K562 (cell line): ENCODE results near the gene SLC6A20.

Experiments used
- BRD4 ChIP-seq: fragments of 200-600 bp; sonication (generic); IDR thresholded peaks from 2 replicates; pipeline ENCODE4 v1.6.1; 2017; ENCODE audit warnings: inconsistent platforms
- CREBBP ChIP-seq: IDR thresholded peaks from one replicate; pipeline ENCODE4 v1.6.1; 2012; ENCODE audit warnings: low read depth, mild to moderate bottlenecking, control low read depth, inconsistent platforms, low read length
- CTCF ChIP-seq, 3 experiments: IDR thresholded peaks in 2 of 3; conservative IDR thresholded peaks in 1 of 3; 2 replicates each; pipeline ENCODE4 v1.5.1; 2011 to 2012; ENCODE audit warnings: low read length in 3 of 3, mild to moderate bottlenecking in 3 of 3, control low read depth in 2 of 3, improper control_type of control experiment in 1 of 3, inconsistent platforms in 1 of 3, low read depth in 1 of 3, mixed read lengths in 1 of 3, moderate library complexity in 1 of 3; ENCODE audit not compliant: insufficient read depth in 2 of 3
- EZH2 ChIP-seq: IDR thresholded peaks from 2 replicates; pipeline ENCODE4 v1.6.1; 2012; ENCODE audit warnings: low read depth, mild to moderate bottlenecking, inconsistent platforms, low read length, borderline replicate concordance
- GTF2F1 ChIP-seq: IDR thresholded peaks from 2 replicates; pipeline ENCODE4 v1.6.1; 2011; ENCODE audit warnings: low read depth, low read length, improper control_type of control experiment
- KDM1A ChIP-seq, 2 experiments: fragments of 450-650 bp; IDR thresholded peaks; 2 replicates each; pipeline ENCODE4 v1.6.1; 2016; ENCODE audit warnings: mild to moderate bottlenecking in 2 of 2
- RHOXF2B ChIP-seq: fragments of 250-450 bp; sonication (Bioruptor Pico); conservative IDR thresholded peaks from 2 replicates; pipeline ENCODE4 v1.5.1; 2021
- SREBF2 ChIP-seq: sonication (generic); formaldehyde crosslinking; IDR thresholded peaks from 2 replicates; pipeline ENCODE4 v1.4.0; 2020; ENCODE audit warnings: mild to moderate bottlenecking, missing genetic modification reagents
- TEAD4 ChIP-seq, 2 experiments: sonication (generic) in 1 of 2; formaldehyde crosslinking in 1 of 2; IDR thresholded peaks; 2 replicates each; pipeline versions ENCODE4 v1.6.1 to v1.8.0; 2012 to 2022; ENCODE audit warnings: borderline replicate concordance in 1 of 2, inconsistent platforms in 1 of 2, low read length in 1 of 2, mild to moderate bottlenecking in 1 of 2, missing genetic modification reagents in 1 of 2
- ZBTB26 ChIP-seq: fragments of 450-650 bp; formaldehyde crosslinking; IDR thresholded peaks from 2 replicates; pipeline ENCODE4 v1.4.0; 2022; ENCODE audit warnings: missing genetic modification characterization
- ZNF830 ChIP-seq: fragments of 250-450 bp; sonication (Bioruptor Pico); IDR thresholded peaks from 2 replicates; pipeline ENCODE4 v1.5.0; 2021; ENCODE audit warnings: mild to moderate bottlenecking
- TF ChIP-seq, protein P1 (sequence below): sonication (generic); formaldehyde crosslinking; IDR thresholded peaks from 2 replicates; pipeline ENCODE4 v1.8.0; 2022; ENCODE audit warnings: missing genetic modification reagents, mild to moderate bottlenecking, borderline replicate concordance
- TF ChIP-seq, protein P2 (sequence below): fragments of 250-450 bp; sonication (Bioruptor Pico); IDR thresholded peaks from 2 replicates; pipeline ENCODE4 v1.5.0; 2020; ENCODE audit warnings: mild to moderate bottlenecking, borderline replicate concordance
- TF ChIP-seq, protein P3 (sequence below), 2 experiments: fragments of 450-650 bp in 1 of 2; sonication (generic) in 1 of 2; formaldehyde crosslinking; conservative IDR thresholded peaks; 2 replicates each; pipeline versions ENCODE4 v1.4.0 to v1.8.1; 2020 to 2022; ENCODE audit warnings: mild to moderate bottlenecking in 1 of 2, missing genetic modification reagents in 1 of 2

DNA sequence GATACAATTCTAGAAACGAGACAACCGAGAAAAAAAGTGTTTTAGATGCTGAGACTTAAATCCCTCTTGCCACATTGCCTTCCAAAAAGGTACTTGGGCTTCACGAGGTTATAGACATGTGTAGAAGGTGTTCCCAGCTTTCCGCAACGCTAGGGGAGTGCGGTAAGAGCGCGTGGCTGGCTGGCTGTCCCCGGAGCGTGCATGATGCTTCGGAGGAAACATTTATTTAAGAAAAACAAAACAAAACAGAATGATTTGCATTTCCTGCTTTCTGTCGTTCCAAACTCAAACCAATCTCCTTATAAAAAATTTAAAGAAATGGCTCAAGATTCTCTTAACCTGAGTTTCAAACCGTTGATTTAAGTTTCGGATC is 841 bp downstream of the SLC6A20 start:
- no peak for TF ChIP-seq CTCF (IDR thresholded peaks at IDR 0.05 in 2 of 3, conservative IDR thresholded peaks at IDR 0.05 in 1 of 3; ENCODE audit: insufficient read depth in 2 of 3, low read depth in 1 of 3, low read length in 3 of 3)
- TF ChIP-seq RHOXF2B: no peak
- TF ChIP-seq, protein P1, sequence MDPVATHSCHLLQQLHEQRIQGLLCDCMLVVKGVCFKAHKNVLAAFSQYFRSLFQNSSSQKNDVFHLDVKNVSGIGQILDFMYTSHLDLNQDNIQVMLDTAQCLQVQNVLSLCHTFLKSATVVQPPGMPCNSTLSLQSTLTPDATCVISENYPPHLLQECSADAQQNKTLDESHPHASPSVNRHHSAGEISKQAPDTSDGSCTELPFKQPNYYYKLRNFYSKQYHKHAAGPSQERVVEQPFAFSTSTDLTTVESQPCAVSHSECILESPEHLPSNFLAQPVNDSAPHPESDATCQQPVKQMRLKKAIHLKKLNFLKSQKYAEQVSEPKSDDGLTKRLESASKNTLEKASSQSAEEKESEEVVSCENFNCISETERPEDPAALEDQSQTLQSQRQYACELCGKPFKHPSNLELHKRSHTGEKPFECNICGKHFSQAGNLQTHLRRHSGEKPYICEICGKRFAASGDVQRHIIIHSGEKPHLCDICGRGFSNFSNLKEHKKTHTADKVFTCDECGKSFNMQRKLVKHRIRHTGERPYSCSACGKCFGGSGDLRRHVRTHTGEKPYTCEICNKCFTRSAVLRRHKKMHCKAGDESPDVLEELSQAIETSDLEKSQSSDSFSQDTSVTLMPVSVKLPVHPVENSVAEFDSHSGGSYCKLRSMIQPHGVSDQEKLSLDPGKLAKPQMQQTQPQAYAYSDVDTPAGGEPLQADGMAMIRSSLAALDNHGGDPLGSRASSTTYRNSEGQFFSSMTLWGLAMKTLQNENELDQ (CRISPR knock-in tag): no peak
- no peak for TF ChIP-seq CREBBP
- TF ChIP-seq, protein P2, sequence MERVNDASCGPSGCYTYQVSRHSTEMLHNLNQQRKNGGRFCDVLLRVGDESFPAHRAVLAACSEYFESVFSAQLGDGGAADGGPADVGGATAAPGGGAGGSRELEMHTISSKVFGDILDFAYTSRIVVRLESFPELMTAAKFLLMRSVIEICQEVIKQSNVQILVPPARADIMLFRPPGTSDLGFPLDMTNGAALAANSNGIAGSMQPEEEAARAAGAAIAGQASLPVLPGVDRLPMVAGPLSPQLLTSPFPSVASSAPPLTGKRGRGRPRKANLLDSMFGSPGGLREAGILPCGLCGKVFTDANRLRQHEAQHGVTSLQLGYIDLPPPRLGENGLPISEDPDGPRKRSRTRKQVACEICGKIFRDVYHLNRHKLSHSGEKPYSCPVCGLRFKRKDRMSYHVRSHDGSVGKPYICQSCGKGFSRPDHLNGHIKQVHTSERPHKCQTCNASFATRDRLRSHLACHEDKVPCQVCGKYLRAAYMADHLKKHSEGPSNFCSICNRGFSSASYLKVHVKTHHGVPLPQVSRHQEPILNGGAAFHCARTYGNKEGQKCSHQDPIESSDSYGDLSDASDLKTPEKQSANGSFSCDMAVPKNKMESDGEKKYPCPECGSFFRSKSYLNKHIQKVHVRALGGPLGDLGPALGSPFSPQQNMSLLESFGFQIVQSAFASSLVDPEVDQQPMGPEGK: no peak
- no peak for TF ChIP-seq TEAD4 (IDR thresholded peaks at IDR 0.05; ENCODE audit: low read length)
- TF ChIP-seq TEAD4 (CRISPR knock-in tag; IDR thresholded peaks at IDR 0.05; ENCODE audit: borderline replicate concordance): no peak
- TF ChIP-seq EZH2: no peak
- TF ChIP-seq BRD4: no peak
- TF ChIP-seq ZBTB26 (CRISPR knock-in tag): no peak
- no peak for TF ChIP-seq KDM1A (IDR thresholded peaks at IDR 0.05)
- TF ChIP-seq ZNF830 (CRISPR knock-in tag): no peak
- TF ChIP-seq, protein P3, sequence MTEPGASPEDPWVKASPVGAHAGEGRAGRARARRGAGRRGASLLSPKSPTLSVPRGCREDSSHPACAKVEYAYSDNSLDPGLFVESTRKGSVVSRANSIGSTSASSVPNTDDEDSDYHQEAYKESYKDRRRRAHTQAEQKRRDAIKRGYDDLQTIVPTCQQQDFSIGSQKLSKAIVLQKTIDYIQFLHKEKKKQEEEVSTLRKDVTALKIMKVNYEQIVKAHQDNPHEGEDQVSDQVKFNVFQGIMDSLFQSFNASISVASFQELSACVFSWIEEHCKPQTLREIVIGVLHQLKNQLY (CRISPR knock-in tag; conservative IDR thresholded peaks at IDR 0.05): no peak
- no peak for TF ChIP-seq GTF2F1
- no peak for TF ChIP-seq SREBF2
